Measurements from ENCODE around the gene KIF6. TPM values are rescaled to one million over a fixed set of nuclear protein-coding genes. Genes with fewer than 3 reads are reported as not detected.

The KIF6 gene
- total RNA-seq, 1 experiment from 2014 or later = not detected

DNA sequence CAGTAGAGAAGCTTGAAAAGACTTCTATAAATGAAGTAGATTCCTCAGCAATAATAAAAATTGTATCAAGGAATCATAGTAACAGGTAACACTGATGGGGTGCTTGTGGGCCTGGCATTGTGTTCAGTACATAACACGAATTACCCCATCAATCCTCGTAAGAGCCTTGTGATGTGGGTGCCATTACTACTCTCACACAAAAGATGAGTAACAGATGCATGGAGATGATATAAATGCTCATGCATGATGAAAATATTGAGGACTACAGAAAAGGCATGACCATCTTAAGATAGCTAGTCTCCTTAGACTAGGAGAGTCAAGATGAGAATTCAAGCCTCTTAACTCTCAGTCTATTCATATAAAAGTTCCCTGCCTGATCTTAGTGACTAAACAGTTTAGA is 158.1 kb downstream of the KIF6 start:
- no peak for ATAC-seq
- no peak for DNase-seq (ENCODE audit: low read depth, low spot score)
- peaks cover 15% of the 10 kb centered on the region for H3K27me3 ChIP-seq (ENCODE audit: insufficient read depth, low read length)
- POLR2A ChIA-PET = no interaction called here
- no peaks in the 10 kb centered on the region for H3K4me1 ChIP-seq (ENCODE audit: control insufficient read depth in 1 of 2, insufficient read depth in 2 of 2, low read length in 2 of 2)
- H3K4me3 ChIP-seq (replicated peaks in 1 of 2; ENCODE audit: low read depth in 1 of 2, low read length in 2 of 2) = no peak overlapping the region
- RAD21 ChIA-PET (ENCODE audit: low non-redundant PET in 1 of 2, low total read pairs in 2 of 2, uncharacterized antibody in 2 of 2, unreplicated experiment in 2 of 2) = no interaction called here
- no peaks in the 10 kb centered on the region for H3K9me2 ChIP-seq (ENCODE audit: insufficient read depth)
- no peak overlapping the region for H2AFZ ChIP-seq (ENCODE audit: low read depth, low read length, poor library complexity, severe bottlenecking)
- no peaks in the 10 kb centered on the region for H3K9me3 ChIP-seq (ENCODE audit: control insufficient read depth in 1 of 2, insufficient read depth in 1 of 2, low read depth in 1 of 2, low read length in 2 of 2)
- H3K9ac ChIP-seq (ENCODE audit: low read length) = no peak overlapping the region
- intact Hi-C loops (cut with micrococcal nuclease) = no loop called here
- BruUV-seq (replicated peaks) = no TSS peak
- no peaks in the 10 kb centered on the region for H4K20me1 ChIP-seq (ENCODE audit: insufficient read depth)
- no peaks in the 10 kb centered on the region for H3K36me3 ChIP-seq (ENCODE audit: control insufficient read depth in 1 of 2, insufficient read depth in 2 of 2, low read length in 2 of 2)
- no peaks in the 10 kb centered on the region for H3K79me2 ChIP-seq (ENCODE audit: insufficient read depth, low read length)
- CTCF ChIA-PET = no interaction called here
- no peak overlapping the region for H3K4me2 ChIP-seq (ENCODE audit: low read length)
- TF ChIP-seq EZH2 (IDR thresholded peaks at IDR 0.05) (no peak), SRF (IDR thresholded peaks at IDR 0.05; ENCODE audit: low read depth) (no peak)
- no peak overlapping the region for H3K27ac ChIP-seq (ENCODE audit: low read depth, low read length)

GRCh38 chr6:39566456-39566855 is 158.8 kb downstream of the KIF6 start:
- BruUV-seq (replicated peaks) = no TSS peak
- POLR2A ChIA-PET = no interaction called here
- H2AFZ ChIP-seq (ENCODE audit: low read depth, low read length, poor library complexity, severe bottlenecking) = no peak overlapping the region
- RAD21 ChIA-PET (ENCODE audit: low non-redundant PET in 1 of 2, low total read pairs in 2 of 2, uncharacterized antibody in 2 of 2, unreplicated experiment in 2 of 2) = no interaction called here
- H3K79me2 ChIP-seq (ENCODE audit: insufficient read depth, low read length) = no peaks in the 10 kb centered on the region
- no peaks in the 10 kb centered on the region for H3K4me1 ChIP-seq (ENCODE audit: control insufficient read depth in 1 of 2, insufficient read depth in 2 of 2, low read length in 2 of 2)
- no peak overlapping the region for H3K4me3 ChIP-seq (replicated peaks in 1 of 2; ENCODE audit: low read depth in 1 of 2, low read length in 2 of 2)
- peaks cover 20% of the 10 kb centered on the region for H3K27me3 ChIP-seq (ENCODE audit: insufficient read depth, low read length)
- intact Hi-C loops (cut with micrococcal nuclease) = no loop called here
- no peak for ATAC-seq
- H3K9me3 ChIP-seq (ENCODE audit: control insufficient read depth in 1 of 2, insufficient read depth in 1 of 2, low read depth in 1 of 2, low read length in 2 of 2) = no peaks in the 10 kb centered on the region
- no peaks in the 10 kb centered on the region for H4K20me1 ChIP-seq (ENCODE audit: insufficient read depth)
- no peak overlapping the region for H3K4me2 ChIP-seq (ENCODE audit: low read length)
- no peak for DNase-seq (ENCODE audit: low read depth, low spot score)
- CTCF ChIA-PET = no interaction called here
- TF ChIP-seq ZFX (IDR thresholded peaks at IDR 0.05) = no peak
- TF ChIP-seq SIN3A (IDR thresholded peaks at IDR 0.05; ENCODE audit: low read depth) = no peak
- TF ChIP-seq ZNF274 (IDR thresholded peaks at IDR 0.05; ENCODE audit: low read depth, low read length) = no peak
- H3K27ac ChIP-seq (ENCODE audit: low read depth, low read length) = no peak overlapping the region
- H3K36me3 ChIP-seq (ENCODE audit: control insufficient read depth in 1 of 2, insufficient read depth in 2 of 2, low read length in 2 of 2) = no peaks in the 10 kb centered on the region
- H3K9ac ChIP-seq (ENCODE audit: low read length) = no peak overlapping the region
- no peaks in the 10 kb centered on the region for H3K9me2 ChIP-seq (ENCODE audit: insufficient read depth)

GRCh38 chr6:39565956-39566355 is 159.3 kb downstream of the KIF6 start:
- H3K27ac ChIP-seq (ENCODE audit: low read depth, low read length) = no peak overlapping the region
- CTCF ChIA-PET = no interaction called here
- no peaks in the 10 kb centered on the region for H3K79me2 ChIP-seq (ENCODE audit: insufficient read depth, low read length)
- no peaks in the 10 kb centered on the region for H3K9me2 ChIP-seq (ENCODE audit: insufficient read depth)
- H3K9ac ChIP-seq (ENCODE audit: low read length) = no peak overlapping the region
- POLR2A ChIA-PET = no interaction called here
- no peak overlapping the region for H2AFZ ChIP-seq (ENCODE audit: low read depth, low read length, poor library complexity, severe bottlenecking)
- H3K36me3 ChIP-seq (ENCODE audit: control insufficient read depth in 1 of 2, insufficient read depth in 2 of 2, low read length in 2 of 2) = no peaks in the 10 kb centered on the region
- H3K4me1 ChIP-seq (ENCODE audit: control insufficient read depth in 1 of 2, insufficient read depth in 2 of 2, low read length in 2 of 2) = no peaks in the 10 kb centered on the region
- RAD21 ChIA-PET (ENCODE audit: low non-redundant PET in 1 of 2, low total read pairs in 2 of 2, uncharacterized antibody in 2 of 2, unreplicated experiment in 2 of 2) = no interaction called here
- H3K4me2 ChIP-seq (ENCODE audit: low read length) = no peak overlapping the region
- intact Hi-C loops (cut with micrococcal nuclease) = no loop called here
- no peaks in the 10 kb centered on the region for H4K20me1 ChIP-seq (ENCODE audit: insufficient read depth)
- peaks cover 21% of the 10 kb centered on the region for H3K27me3 ChIP-seq (ENCODE audit: insufficient read depth, low read length)
- ATAC-seq = no peak
- no peaks in the 10 kb centered on the region for H3K9me3 ChIP-seq (ENCODE audit: control insufficient read depth in 1 of 2, insufficient read depth in 1 of 2, low read depth in 1 of 2, low read length in 2 of 2)
- DNase-seq (ENCODE audit: low read depth, low spot score) = no peak
- no peak overlapping the region for H3K4me3 ChIP-seq (replicated peaks in 1 of 2; ENCODE audit: low read depth in 1 of 2, low read length in 2 of 2)
- no TSS peak for BruUV-seq (replicated peaks)
- TF ChIP-seq ZBTB33 (IDR thresholded peaks at IDR 0.05; ENCODE audit: extremely low read depth, insufficient replicate concordance, low read length) = no peak
- no peak for TF ChIP-seq CEBPB (IDR thresholded peaks at IDR 0.05; ENCODE audit: low read depth)
- TF ChIP-seq, protein P1, sequence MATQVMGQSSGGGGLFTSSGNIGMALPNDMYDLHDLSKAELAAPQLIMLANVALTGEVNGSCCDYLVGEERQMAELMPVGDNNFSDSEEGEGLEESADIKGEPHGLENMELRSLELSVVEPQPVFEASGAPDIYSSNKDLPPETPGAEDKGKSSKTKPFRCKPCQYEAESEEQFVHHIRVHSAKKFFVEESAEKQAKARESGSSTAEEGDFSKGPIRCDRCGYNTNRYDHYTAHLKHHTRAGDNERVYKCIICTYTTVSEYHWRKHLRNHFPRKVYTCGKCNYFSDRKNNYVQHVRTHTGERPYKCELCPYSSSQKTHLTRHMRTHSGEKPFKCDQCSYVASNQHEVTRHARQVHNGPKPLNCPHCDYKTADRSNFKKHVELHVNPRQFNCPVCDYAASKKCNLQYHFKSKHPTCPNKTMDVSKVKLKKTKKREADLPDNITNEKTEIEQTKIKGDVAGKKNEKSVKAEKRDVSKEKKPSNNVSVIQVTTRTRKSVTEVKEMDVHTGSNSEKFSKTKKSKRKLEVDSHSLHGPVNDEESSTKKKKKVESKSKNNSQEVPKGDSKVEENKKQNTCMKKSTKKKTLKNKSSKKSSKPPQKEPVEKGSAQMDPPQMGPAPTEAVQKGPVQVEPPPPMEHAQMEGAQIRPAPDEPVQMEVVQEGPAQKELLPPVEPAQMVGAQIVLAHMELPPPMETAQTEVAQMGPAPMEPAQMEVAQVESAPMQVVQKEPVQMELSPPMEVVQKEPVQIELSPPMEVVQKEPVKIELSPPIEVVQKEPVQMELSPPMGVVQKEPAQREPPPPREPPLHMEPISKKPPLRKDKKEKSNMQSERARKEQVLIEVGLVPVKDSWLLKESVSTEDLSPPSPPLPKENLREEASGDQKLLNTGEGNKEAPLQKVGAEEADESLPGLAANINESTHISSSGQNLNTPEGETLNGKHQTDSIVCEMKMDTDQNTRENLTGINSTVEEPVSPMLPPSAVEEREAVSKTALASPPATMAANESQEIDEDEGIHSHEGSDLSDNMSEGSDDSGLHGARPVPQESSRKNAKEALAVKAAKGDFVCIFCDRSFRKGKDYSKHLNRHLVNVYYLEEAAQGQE (IDR thresholded peaks at IDR 0.05; ENCODE audit: low read depth) = no peak
- TF ChIP-seq POLR2A (IDR thresholded peaks at IDR 0.05; ENCODE audit: borderline replicate concordance, extremely low read depth, insufficient read depth, insufficient read length) = no peak
- no peak for TF ChIP-seq FOSL1 (IDR thresholded peaks at IDR 0.05; ENCODE audit: low read depth)
- no peak for TF ChIP-seq ZFX (IDR thresholded peaks at IDR 0.05)
